Endothelial cell of umbilical vein (primary cell): ENCODE results near the gene C1QC. TPM values are rescaled to one million over a fixed set of nuclear protein-coding genes. Genes with fewer than 3 reads are reported as not detected.

Source experiments
- BruUV-seq: library from RNA; stranded (reverse); fragments of 400-500 nt; replicated peaks from 2 replicates; lab custom pipeline; 2021; lab: Mats Ljungman, UMichigan
- CTCF ChIA-PET: fragments of 300-600, 350-600 bp; sonication (Branson Sonifier 250); formaldehyde crosslinking; loops from one replicate; lab custom pipeline; 2021; ENCODE audit warnings: antibody characterized with exemption, inconsistent platforms; lab: Charles Lee
- POLR2A ChIA-PET: fragments of 300-600, 350-600 bp; sonication (Branson Sonifier 250); formaldehyde crosslinking; loops from one replicate; lab custom pipeline; 2021; ENCODE audit warnings: antibody characterized with exemption, inconsistent platforms; lab: Charles Lee
- DNase-seq: peaks from one replicate; pipeline ENCODE4 v3.0.0-alpha.2; 2011; ENCODE audit warnings: low read depth, low spot score
- FAIRE-seq: peaks from 2 replicates; lab custom pipeline; 2011; peaks lifted over from hg19 to GRCh38; lab: Jason Lieb, UNC
- H2AFZ ChIP-seq: 2 replicates; pipeline ENCODE4 v1.6.0; 2012; ENCODE audit warnings: low read depth, low read length, control low read depth, inconsistent platforms
- H3K27ac ChIP-seq: 2 replicates; pipeline ENCODE4 v1.5.1; 2011; ENCODE audit warnings: low read depth, mild to moderate bottlenecking, control low read depth, low read length, moderate library complexity; ENCODE audit not compliant: insufficient read depth
- H3K27me3 ChIP-seq, 2 experiments: 2 replicates each; pipeline versions ENCODE4 v1.6.0 to v1.6.1; 2011; ENCODE audit warnings: low read length in 2 of 2, mixed read lengths in 1 of 2; ENCODE audit not compliant: control insufficient read depth in 2 of 2, insufficient read depth in 2 of 2
- H3K36me3 ChIP-seq, 2 experiments: 2 replicates in 1 of 2; 3 replicates in 1 of 2; pipeline ENCODE4 v1.5.1; 2011; ENCODE audit warnings: low read length in 2 of 2, mild to moderate bottlenecking in 1 of 2, moderate library complexity in 1 of 2; ENCODE audit not compliant: control insufficient read depth in 2 of 2, insufficient read depth in 2 of 2; ENCODE audit errors: extremely low read depth in 1 of 2
- H3K4me1 ChIP-seq: 3 replicates; pipeline ENCODE4 v1.5.1; 2011; ENCODE audit warnings: mild to moderate bottlenecking, low read length; ENCODE audit not compliant: control insufficient read depth, insufficient read depth; ENCODE audit errors: extremely low read depth
- H3K4me2 ChIP-seq: 2 replicates; pipeline ENCODE4 v1.6.1; 2011; ENCODE audit warnings: low read length, control low read depth, mixed read lengths; ENCODE audit not compliant: insufficient read depth
- H3K4me3 ChIP-seq, 3 experiments: fragments of 200-600 bp in 1 of 3; sonication (generic), shearing (Covaris generic) in 1 of 3; replicated peaks in 1 of 3; 2 replicates each; pipeline ENCODE4 v1.5.1; 2011 to 2016; ENCODE audit warnings: control low read depth in 3 of 3, low read length in 3 of 3, mild to moderate bottlenecking in 2 of 3, inconsistent platforms in 1 of 3, low read depth in 1 of 3, moderate library complexity in 1 of 3; ENCODE audit not compliant: insufficient read depth in 1 of 3
- H3K79me2 ChIP-seq: 2 replicates; pipeline ENCODE4 v1.6.0; 2012; ENCODE audit warnings: low read length, inconsistent platforms; ENCODE audit not compliant: control insufficient read depth, insufficient read depth
- H3K9ac ChIP-seq: replicated peaks from 2 replicates; pipeline ENCODE3; 2011; ENCODE audit warnings: low read length, control low read depth; ENCODE audit not compliant: insufficient read depth; ENCODE audit errors: extremely low read depth
- H3K9me1 ChIP-seq: replicated peaks from 3 replicates; pipeline ENCODE4 v1.6.0; 2011; ENCODE audit warnings: mild to moderate bottlenecking, low read length; ENCODE audit not compliant: control insufficient read depth, insufficient read depth; ENCODE audit errors: extremely low read depth
- H3K9me3 ChIP-seq: replicated peaks from 2 replicates; pipeline ENCODE4 v1.5.1; 2012; ENCODE audit warnings: low read length, inconsistent platforms; ENCODE audit not compliant: control insufficient read depth, insufficient read depth
- H4K20me1 ChIP-seq: replicated peaks from 2 replicates; pipeline ENCODE3; 2011; ENCODE audit warnings: mild to moderate bottlenecking, low read length; ENCODE audit not compliant: control insufficient read depth, insufficient read depth; ENCODE audit errors: extremely low read depth
- EZH2 ChIP-seq: IDR thresholded peaks from 2 replicates; pipeline ENCODE4 v1.6.1; 2012; ENCODE audit warnings: borderline replicate concordance, low read depth, mild to moderate bottlenecking, moderate library complexity, low read length, inconsistent platforms; ENCODE audit not compliant: severe bottlenecking
- FOS ChIP-seq: IDR thresholded peaks from 2 replicates; pipeline ENCODE4 v1.6.1; 2011; ENCODE audit warnings: mild to moderate bottlenecking, low read length, moderate library complexity, borderline replicate concordance; ENCODE audit not compliant: insufficient read depth
- GATA2 ChIP-seq: IDR thresholded peaks from 2 replicates; pipeline ENCODE4 v1.7.0; 2011; ENCODE audit warnings: low read depth, mild to moderate bottlenecking, moderate library complexity, mixed read lengths, low read length; ENCODE audit not compliant: insufficient read length, insufficient read depth
- JUN ChIP-seq: IDR thresholded peaks from 2 replicates; pipeline ENCODE4 v1.6.1; 2011; ENCODE audit warnings: borderline replicate concordance, low read depth; ENCODE audit not compliant: insufficient read length, insufficient read depth
- MYC ChIP-seq: IDR thresholded peaks from one replicate; pipeline ENCODE4 v1.6.1; 2011; ENCODE audit warnings: mild to moderate bottlenecking, low read depth, low read length
- POLR2A ChIP-seq: IDR thresholded peaks from 2 replicates; pipeline ENCODE4 v1.6.1; 2012; ENCODE audit warnings: low read depth, mild to moderate bottlenecking, control low read depth, low read length
- POLR2AphosphoS5 ChIP-seq: IDR thresholded peaks from 2 replicates; pipeline ENCODE4 v1.6.1; 2012; ENCODE audit warnings: low read depth, mild to moderate bottlenecking, control low read depth, low read length, moderate library complexity; ENCODE audit not compliant: insufficient read depth
- dilution Hi-C: fragments of 300-500 bp; cut with MboI; formaldehyde crosslinking; loops from one replicate; pipeline ENCODE4 v1.15.0; 2019; ENCODE audit warnings: low sequenced_read_pairs; ENCODE audit not compliant: extremely low pct_ligation_motif_present
- intact Hi-C: fragments of 100-400 bp; cut with micrococcal nuclease; formaldehyde crosslinking; loops from one replicate; pipeline ENCODE4 v1.10.0; 2022
- polyA plus RNA-seq, 4 experiments: library from polyadenylated mRNA; depleted of rRNA in 3 of 4; stranded (reverse) in 3 of 4; unstranded in 1 of 4; fragments of >200 nt; gene quantifications; 2 replicates each; pipeline versions ENCODE4 v1.2.1 to v1.2.3, GENCODE V29; 2011 to 2012; ENCODE audit warnings: missing spikeins in 1 of 4
- total RNA-seq: library from RNA; stranded (reverse); gene quantifications from 2 replicates; pipeline ENCODE4 v1.2.3, GENCODE V29; 2021
- TF ChIP-seq, protein P1 (sequence below), 2 donors: IDR thresholded peaks; 1 replicate in 1 of 2; 2 replicates in 1 of 2; pipeline ENCODE4 v1.5.1; 2011; ENCODE audit warnings: low read length in 2 of 2, mild to moderate bottlenecking in 2 of 2, moderate library complexity in 2 of 2, control low read depth in 1 of 2, inconsistent platforms in 1 of 2, low read depth in 1 of 2; ENCODE audit not compliant: insufficient read depth in 1 of 2; ENCODE audit errors: extremely low read depth in 1 of 2
- TF ChIP-seq, protein P2 (sequence below): IDR thresholded peaks from 2 replicates; pipeline ENCODE4 v1.6.1; 2011; ENCODE audit not compliant: insufficient read depth, insufficient read length

Gene C1QC
- total and polyA plus RNA-seq, 2 donors (not counting 3 experiments of a cell fraction or from before 2014, with no cell fraction given): not detected

GRCh38 chr1:22680726-22681125 lies 37.3 kb downstream of the C1QC start:
- no TSS peak for BruUV-seq
- TF ChIP-seq POLR2A: no peak
- TF ChIP-seq POLR2AphosphoS5: no peak
- TF ChIP-seq, protein P1, sequence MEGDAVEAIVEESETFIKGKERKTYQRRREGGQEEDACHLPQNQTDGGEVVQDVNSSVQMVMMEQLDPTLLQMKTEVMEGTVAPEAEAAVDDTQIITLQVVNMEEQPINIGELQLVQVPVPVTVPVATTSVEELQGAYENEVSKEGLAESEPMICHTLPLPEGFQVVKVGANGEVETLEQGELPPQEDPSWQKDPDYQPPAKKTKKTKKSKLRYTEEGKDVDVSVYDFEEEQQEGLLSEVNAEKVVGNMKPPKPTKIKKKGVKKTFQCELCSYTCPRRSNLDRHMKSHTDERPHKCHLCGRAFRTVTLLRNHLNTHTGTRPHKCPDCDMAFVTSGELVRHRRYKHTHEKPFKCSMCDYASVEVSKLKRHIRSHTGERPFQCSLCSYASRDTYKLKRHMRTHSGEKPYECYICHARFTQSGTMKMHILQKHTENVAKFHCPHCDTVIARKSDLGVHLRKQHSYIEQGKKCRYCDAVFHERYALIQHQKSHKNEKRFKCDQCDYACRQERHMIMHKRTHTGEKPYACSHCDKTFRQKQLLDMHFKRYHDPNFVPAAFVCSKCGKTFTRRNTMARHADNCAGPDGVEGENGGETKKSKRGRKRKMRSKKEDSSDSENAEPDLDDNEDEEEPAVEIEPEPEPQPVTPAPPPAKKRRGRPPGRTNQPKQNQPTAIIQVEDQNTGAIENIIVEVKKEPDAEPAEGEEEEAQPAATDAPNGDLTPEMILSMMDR (IDR thresholded peaks at IDR 0.05; ENCODE audit: extremely low read depth in 1 of 2, insufficient read depth in 1 of 2, low read depth in 1 of 2, low read length in 2 of 2): no peak
- TF ChIP-seq MYC: no peak
- no peak for TF ChIP-seq EZH2
- TF ChIP-seq JUN: no peak
- no peak for TF ChIP-seq FOS
- no peak for TF ChIP-seq GATA2
- TF ChIP-seq, protein P2, sequence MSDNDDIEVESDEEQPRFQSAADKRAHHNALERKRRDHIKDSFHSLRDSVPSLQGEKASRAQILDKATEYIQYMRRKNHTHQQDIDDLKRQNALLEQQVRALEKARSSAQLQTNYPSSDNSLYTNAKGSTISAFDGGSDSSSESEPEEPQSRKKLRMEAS: no peak
- peaks cover 10% of the 10 kb centered on the region for H3K4me1 ChIP-seq
- H3K27me3 ChIP-seq: peaks cover 0 to 3% of the 10 kb centered on the region in 2 experiments
- intact Hi-C loops: no loop called here
- H3K4me2 ChIP-seq: no peak overlapping the region
- no peaks in the 10 kb centered on the region for H3K36me3 ChIP-seq
- H3K9me3 ChIP-seq: no peaks in the 10 kb centered on the region
- H4K20me1 ChIP-seq: no peaks in the 10 kb centered on the region
- DNase-seq (no peak), FAIRE-seq (no peak)
- H3K4me3 ChIP-seq: no peak overlapping the region
- no peaks in the 10 kb centered on the region for H3K9me1 ChIP-seq
- H3K79me2 ChIP-seq: no peaks in the 10 kb centered on the region
- ChIA-PET CTCF (interaction anchor here (1.4 to 2.0 kb wide), 2 partner anchors 24 to 252 kb away, joined by 4 read pairs; no protein-coding TSS in a partner anchor), POLR2A (no interaction called here)
- H3K9ac ChIP-seq: no peak overlapping the region
- no peak overlapping the region for H3K27ac ChIP-seq
- dilution Hi-C loops: no loop called here
- no peak overlapping the region for H2AFZ ChIP-seq
